HEK293 (cell line): Measurements from ENCODE around the gene PDE4D.

Experiments
- EGR2 ChIP-seq: fragments of 450-650 bp; formaldehyde crosslinking; IDR thresholded peaks from 2 replicates; pipeline ENCODE4 v1.5.1; 2016; ENCODE audit warnings: low read depth, missing biosample characterization, missing genetic modification characterization
- GLI4 ChIP-seq: fragments of 450-650 bp; formaldehyde crosslinking; IDR thresholded peaks from 2 replicates; pipeline ENCODE4 v1.5.1; 2016; ENCODE audit warnings: missing biosample characterization, missing genetic modification characterization
- HOXD13 ChIP-seq: sonication (generic); formaldehyde crosslinking; IDR thresholded peaks from 2 replicates; pipeline ENCODE4 v1.8.0; 2022; ENCODE audit warnings: missing genetic modification reagents, borderline replicate concordance
- KLF16 ChIP-seq: fragments of 450-650 bp; formaldehyde crosslinking; IDR thresholded peaks from 2 replicates; pipeline ENCODE4 v1.5.1; 2017; ENCODE audit warnings: missing biosample characterization, missing genetic modification characterization
- SCRT1 ChIP-seq: fragments of 450-650 bp; formaldehyde crosslinking; IDR thresholded peaks from 2 replicates; pipeline ENCODE4 v1.5.1; 2016; ENCODE audit warnings: missing biosample characterization, missing genetic modification characterization, borderline replicate concordance
- SP3 ChIP-seq: fragments of 450-650 bp; formaldehyde crosslinking; IDR thresholded peaks from 2 replicates; pipeline ENCODE4 v1.5.1; 2016; ENCODE audit warnings: missing biosample characterization, missing genetic modification characterization
- SP7 ChIP-seq: fragments of 450-650 bp; formaldehyde crosslinking; IDR thresholded peaks from 2 replicates; pipeline ENCODE4 v1.5.1; 2016; ENCODE audit warnings: missing biosample characterization, missing genetic modification characterization
- TCF7L2 ChIP-seq: IDR thresholded peaks from 2 replicates; pipeline ENCODE4 v1.6.1; 2011; ENCODE audit warnings: low read depth, mild to moderate bottlenecking, inconsistent platforms, low read length, moderate library complexity, borderline replicate concordance
- TRIM28 ChIP-seq: IDR thresholded peaks from 2 replicates; pipeline ENCODE4 v1.6.1; 2011; ENCODE audit warnings: low read length, control low read depth, borderline replicate concordance
- YY2 ChIP-seq: fragments of 450-650 bp; formaldehyde crosslinking; IDR thresholded peaks from 2 replicates; pipeline ENCODE4 v1.5.1; 2016; ENCODE audit warnings: missing biosample characterization, missing genetic modification characterization
- ZBTB21 ChIP-seq: fragments of 450-650 bp; formaldehyde crosslinking; IDR thresholded peaks from 2 replicates; pipeline ENCODE4 v1.5.1; 2017; ENCODE audit warnings: missing biosample characterization, missing genetic modification characterization
- ZNF112 ChIP-seq: fragments of 450-650 bp; formaldehyde crosslinking; IDR thresholded peaks from 2 replicates; pipeline ENCODE4 v1.5.0; 2017; ENCODE audit warnings: missing biosample characterization, missing genetic modification characterization
- ZNF174 ChIP-seq: fragments of 450-650 bp; formaldehyde crosslinking; IDR thresholded peaks from 2 replicates; pipeline ENCODE4 v1.5.0; 2017; ENCODE audit warnings: missing biosample characterization, mild to moderate bottlenecking, missing genetic modification characterization
- ZNF211 ChIP-seq: fragments of 450-650 bp; formaldehyde crosslinking; IDR thresholded peaks from 2 replicates; pipeline ENCODE4 v1.5.1; 2016; ENCODE audit warnings: low read depth, missing biosample characterization, missing genetic modification characterization
- ZNF510 ChIP-seq: fragments of 450-650 bp; formaldehyde crosslinking; IDR thresholded peaks from 2 replicates; pipeline ENCODE4 v1.5.1; 2018; ENCODE audit warnings: mild to moderate bottlenecking, missing genetic modification characterization, missing biosample characterization; ENCODE audit not compliant: insufficient replicate concordance
- ZNF549 ChIP-seq: fragments of 450-650 bp; IDR thresholded peaks from 2 replicates; pipeline ENCODE4 v1.5.1; 2018; ENCODE audit warnings: missing biosample characterization, missing genetic modification characterization, mild to moderate bottlenecking, inconsistent platforms, moderate library complexity
- ZNF621 ChIP-seq: fragments of 450-650 bp; formaldehyde crosslinking; IDR thresholded peaks from 2 replicates; pipeline ENCODE4 v1.5.1; 2017; ENCODE audit warnings: missing biosample characterization, missing genetic modification characterization
- ZNF701 ChIP-seq: fragments of 450-650 bp; formaldehyde crosslinking; IDR thresholded peaks from 2 replicates; pipeline ENCODE4 v1.5.1; 2016; ENCODE audit warnings: missing biosample characterization, missing genetic modification characterization
- ZNF707 ChIP-seq: fragments of 450-650 bp; formaldehyde crosslinking; IDR thresholded peaks from 2 replicates; pipeline ENCODE4 v1.5.1; 2016; ENCODE audit warnings: missing biosample characterization, missing genetic modification characterization
- ZNF76 ChIP-seq: fragments of 450-650 bp; formaldehyde crosslinking; IDR thresholded peaks from 2 replicates; pipeline ENCODE4; 2016; ENCODE audit warnings: low read depth, missing biosample characterization, missing genetic modification characterization, borderline replicate concordance
- ZNF830 ChIP-seq: fragments of 450-650 bp; IDR thresholded peaks from 2 replicates; pipeline ENCODE4 v1.5.0; 2018; ENCODE audit warnings: missing biosample characterization, missing genetic modification characterization, low read depth, mild to moderate bottlenecking, moderate library complexity
- ZNF843 ChIP-seq: fragments of 450-650 bp; formaldehyde crosslinking; IDR thresholded peaks from 2 replicates; pipeline ENCODE4 v1.5.1; 2016; ENCODE audit warnings: missing biosample characterization, missing genetic modification characterization
- ZXDB ChIP-seq: fragments of 450-650 bp; formaldehyde crosslinking; IDR thresholded peaks from 2 replicates; pipeline ENCODE4 v1.5.1; 2016; ENCODE audit warnings: missing biosample characterization, missing genetic modification characterization
- TF ChIP-seq, protein P1 (sequence below): fragments of 450-650 bp; formaldehyde crosslinking; IDR thresholded peaks from 2 replicates; pipeline ENCODE4 v1.5.0; 2017; ENCODE audit warnings: missing biosample characterization, missing genetic modification characterization, borderline replicate concordance
- TF ChIP-seq, protein P2 (sequence below): fragments of 450-650 bp; formaldehyde crosslinking; IDR thresholded peaks from 2 replicates; pipeline ENCODE4; 2016; ENCODE audit warnings: missing biosample characterization, missing genetic modification characterization
- TF ChIP-seq, protein P3 (sequence below): fragments of 450-650 bp; formaldehyde crosslinking; IDR thresholded peaks from 2 replicates; pipeline ENCODE4 v1.5.1; 2016; ENCODE audit warnings: missing biosample characterization, missing genetic modification characterization
- TF ChIP-seq, protein P4 (sequence below): fragments of 450-650 bp; formaldehyde crosslinking; IDR thresholded peaks from 2 replicates; pipeline ENCODE4 v1.5.1; 2017; ENCODE audit warnings: missing biosample characterization, missing genetic modification characterization
- TF ChIP-seq, protein P5 (sequence below): fragments of 450-650 bp; formaldehyde crosslinking; IDR thresholded peaks from 2 replicates; pipeline ENCODE4 v1.5.1; 2016; ENCODE audit warnings: missing biosample characterization, missing genetic modification characterization
- TF ChIP-seq, protein P6 (sequence below): fragments of 450-650 bp; formaldehyde crosslinking; IDR thresholded peaks from 2 replicates; pipeline ENCODE4 v1.5.1; 2016; ENCODE audit warnings: missing biosample characterization, missing genetic modification characterization
- TF ChIP-seq, protein P7 (sequence below): sonication (generic); formaldehyde crosslinking; IDR thresholded peaks from 2 replicates; pipeline ENCODE4 v1.8.1; 2022; ENCODE audit warnings: mild to moderate bottlenecking, moderate library complexity, missing genetic modification reagents
- TF ChIP-seq, protein P8 (sequence below): fragments of 450-650 bp; formaldehyde crosslinking; IDR thresholded peaks from 2 replicates; pipeline ENCODE4 v1.5.1; 2016; ENCODE audit warnings: missing biosample characterization, missing genetic modification characterization

PDE4D gene

DNA sequence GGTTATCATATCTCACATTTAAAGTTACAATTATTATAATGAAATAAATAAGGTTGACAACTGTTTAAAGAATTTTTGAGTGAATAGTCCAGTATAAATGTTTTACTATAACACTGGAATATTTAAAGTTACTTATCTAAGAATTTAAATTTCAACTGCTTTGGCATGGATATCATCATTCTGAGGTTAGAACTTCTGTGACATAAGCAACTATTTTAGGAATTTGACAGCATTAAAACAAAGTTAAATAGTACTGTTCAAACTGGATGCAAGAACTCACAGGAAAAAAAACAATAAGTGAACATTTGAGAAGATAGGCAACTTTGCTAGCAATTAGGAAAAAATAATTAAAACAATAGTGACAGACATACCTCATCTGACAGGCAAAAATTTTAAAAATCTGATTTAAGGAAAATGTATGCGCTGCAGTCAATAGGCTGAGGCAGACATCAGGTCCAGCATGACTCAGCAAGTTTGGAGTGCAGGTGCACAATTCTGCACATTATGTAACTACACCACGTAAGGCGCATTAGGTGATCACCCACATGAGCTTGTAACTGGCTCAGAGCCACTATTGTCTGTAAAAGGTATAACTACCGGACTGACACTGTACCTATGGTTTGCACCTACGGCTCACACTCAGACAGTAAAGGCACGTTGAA, 180.6 kb downstream of the PDE4D start (continued):
- TF ChIP-seq, protein P1, sequence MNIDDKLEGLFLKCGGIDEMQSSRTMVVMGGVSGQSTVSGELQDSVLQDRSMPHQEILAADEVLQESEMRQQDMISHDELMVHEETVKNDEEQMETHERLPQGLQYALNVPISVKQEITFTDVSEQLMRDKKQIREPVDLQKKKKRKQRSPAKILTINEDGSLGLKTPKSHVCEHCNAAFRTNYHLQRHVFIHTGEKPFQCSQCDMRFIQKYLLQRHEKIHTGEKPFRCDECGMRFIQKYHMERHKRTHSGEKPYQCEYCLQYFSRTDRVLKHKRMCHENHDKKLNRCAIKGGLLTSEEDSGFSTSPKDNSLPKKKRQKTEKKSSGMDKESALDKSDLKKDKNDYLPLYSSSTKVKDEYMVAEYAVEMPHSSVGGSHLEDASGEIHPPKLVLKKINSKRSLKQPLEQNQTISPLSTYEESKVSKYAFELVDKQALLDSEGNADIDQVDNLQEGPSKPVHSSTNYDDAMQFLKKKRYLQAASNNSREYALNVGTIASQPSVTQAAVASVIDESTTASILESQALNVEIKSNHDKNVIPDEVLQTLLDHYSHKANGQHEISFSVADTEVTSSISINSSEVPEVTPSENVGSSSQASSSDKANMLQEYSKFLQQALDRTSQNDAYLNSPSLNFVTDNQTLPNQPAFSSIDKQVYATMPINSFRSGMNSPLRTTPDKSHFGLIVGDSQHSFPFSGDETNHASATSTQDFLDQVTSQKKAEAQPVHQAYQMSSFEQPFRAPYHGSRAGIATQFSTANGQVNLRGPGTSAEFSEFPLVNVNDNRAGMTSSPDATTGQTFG (tag by site-specific recombination): no peak
- TF ChIP-seq TRIM28 (peak; percentile 97; the same call in 1 of the 2 replicates), ZNF174 (tag by site-specific recombination) (no peak), ZBTB21 (tag by site-specific recombination) (no peak), ZNF112 (tag by site-specific recombination) (0 out of 2 replicates have a peak, but pooled peaks have one; percentile 12), ZNF510 (tag by site-specific recombination) (peak; percentile 64), ZNF621 (no peak), ZNF76 (tag by site-specific recombination) (no peak), ZNF211 (tag by site-specific recombination) (no peak), ZNF843 (tag by site-specific recombination) (no peak), HOXD13 (CRISPR knock-in tag) (no peak), EGR2 (tag by site-specific recombination) (no peak), YY2 (tag by site-specific recombination) (no peak), ZNF549 (tag by site-specific recombination) (peak; percentile 82), ZNF830 (tag by site-specific recombination) (no peak), KLF16 (tag by site-specific recombination) (no peak), SCRT1 (no peak), ZNF707 (tag by site-specific recombination) (no peak), TCF7L2 (no peak), GLI4 (tag by site-specific recombination) (no peak), ZNF701 (tag by site-specific recombination) (no peak), SP7 (tag by site-specific recombination) (no peak), ZXDB (tag by site-specific recombination) (no peak), SP3 (tag by site-specific recombination) (no peak)
- TF ChIP-seq, protein P2, sequence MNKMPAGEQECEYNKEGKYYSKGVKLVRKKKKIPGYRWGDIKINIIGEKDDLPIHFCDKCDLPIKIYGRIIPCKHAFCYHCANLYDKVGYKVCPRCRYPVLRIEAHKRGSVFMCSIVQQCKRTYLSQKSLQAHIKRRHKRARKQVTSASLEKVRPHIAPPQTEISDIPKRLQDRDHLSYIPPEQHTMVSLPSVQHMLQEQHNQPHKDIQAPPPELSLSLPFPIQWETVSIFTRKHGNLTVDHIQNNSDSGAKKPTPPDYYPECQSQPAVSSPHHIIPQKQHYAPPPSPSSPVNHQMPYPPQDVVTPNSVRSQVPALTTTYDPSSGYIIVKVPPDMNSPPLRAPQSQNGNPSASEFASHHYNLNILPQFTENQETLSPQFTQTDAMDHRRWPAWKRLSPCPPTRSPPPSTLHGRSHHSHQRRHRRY (tag by site-specific recombination): no peak
- TF ChIP-seq, protein P3, sequence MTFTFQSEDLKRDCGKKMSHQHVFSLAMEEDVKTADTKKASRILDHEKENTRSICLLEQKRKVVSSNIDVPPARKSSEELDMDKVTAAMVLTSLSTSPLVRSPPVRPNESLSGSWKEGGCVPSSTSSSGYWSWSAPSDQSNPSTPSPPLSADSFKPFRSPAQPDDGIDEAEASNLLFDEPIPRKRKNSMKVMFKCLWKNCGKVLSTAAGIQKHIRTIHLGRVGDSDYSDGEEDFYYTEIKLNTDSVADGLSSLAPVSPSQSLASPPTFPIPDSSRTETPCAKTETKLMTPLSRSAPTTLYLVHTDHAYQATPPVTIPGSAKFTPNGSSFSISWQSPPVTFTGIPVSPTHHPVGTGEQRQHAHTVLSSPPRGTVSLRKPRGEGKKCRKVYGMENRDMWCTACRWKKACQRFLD (tag by site-specific recombination): no peak
- TF ChIP-seq, protein P4, sequence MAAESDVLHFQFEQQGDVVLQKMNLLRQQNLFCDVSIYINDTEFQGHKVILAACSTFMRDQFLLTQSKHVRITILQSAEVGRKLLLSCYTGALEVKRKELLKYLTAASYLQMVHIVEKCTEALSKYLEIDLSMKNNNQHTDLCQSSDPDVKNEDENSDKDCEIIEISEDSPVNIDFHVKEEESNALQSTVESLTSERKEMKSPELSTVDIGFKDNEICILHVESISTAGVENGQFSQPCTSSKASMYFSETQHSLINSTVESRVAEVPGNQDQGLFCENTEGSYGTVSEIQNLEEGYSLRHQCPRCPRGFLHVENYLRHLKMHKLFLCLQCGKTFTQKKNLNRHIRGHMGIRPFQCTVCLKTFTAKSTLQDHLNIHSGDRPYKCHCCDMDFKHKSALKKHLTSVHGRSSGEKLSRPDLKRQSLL (tag by site-specific recombination): no peak
- TF ChIP-seq, protein P5, sequence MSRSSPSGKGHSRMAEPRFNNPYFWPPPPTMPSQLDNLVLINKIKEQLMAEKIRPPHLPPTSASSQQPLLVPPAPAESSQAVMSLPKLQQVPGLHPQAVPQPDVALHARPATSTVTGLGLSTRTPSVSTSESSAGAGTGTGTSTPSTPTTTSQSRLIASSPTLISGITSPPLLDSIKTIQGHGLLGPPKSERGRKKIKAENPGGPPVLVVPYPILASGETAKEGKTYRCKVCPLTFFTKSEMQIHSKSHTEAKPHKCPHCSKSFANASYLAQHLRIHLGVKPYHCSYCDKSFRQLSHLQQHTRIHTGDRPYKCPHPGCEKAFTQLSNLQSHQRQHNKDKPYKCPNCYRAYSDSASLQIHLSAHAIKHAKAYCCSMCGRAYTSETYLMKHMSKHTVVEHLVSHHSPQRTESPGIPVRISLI (tag by site-specific recombination): no peak
- TF ChIP-seq, protein P6, sequence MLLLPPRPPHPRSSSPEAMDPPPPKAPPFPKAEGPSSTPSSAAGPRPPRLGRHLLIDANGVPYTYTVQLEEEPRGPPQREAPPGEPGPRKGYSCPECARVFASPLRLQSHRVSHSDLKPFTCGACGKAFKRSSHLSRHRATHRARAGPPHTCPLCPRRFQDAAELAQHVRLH (tag by site-specific recombination): 0 out of 2 replicates have a peak, but pooled peaks have one; percentile 25
- TF ChIP-seq, protein P7, sequence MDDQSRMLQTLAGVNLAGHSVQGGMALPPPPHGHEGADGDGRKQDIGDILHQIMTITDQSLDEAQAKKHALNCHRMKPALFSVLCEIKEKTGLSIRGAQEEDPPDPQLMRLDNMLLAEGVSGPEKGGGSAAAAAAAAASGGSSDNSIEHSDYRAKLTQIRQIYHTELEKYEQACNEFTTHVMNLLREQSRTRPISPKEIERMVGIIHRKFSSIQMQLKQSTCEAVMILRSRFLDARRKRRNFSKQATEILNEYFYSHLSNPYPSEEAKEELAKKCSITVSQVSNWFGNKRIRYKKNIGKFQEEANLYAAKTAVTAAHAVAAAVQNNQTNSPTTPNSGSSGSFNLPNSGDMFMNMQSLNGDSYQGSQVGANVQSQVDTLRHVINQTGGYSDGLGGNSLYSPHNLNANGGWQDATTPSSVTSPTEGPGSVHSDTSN (CRISPR knock-in tag): no peak
- TF ChIP-seq, protein P8, sequence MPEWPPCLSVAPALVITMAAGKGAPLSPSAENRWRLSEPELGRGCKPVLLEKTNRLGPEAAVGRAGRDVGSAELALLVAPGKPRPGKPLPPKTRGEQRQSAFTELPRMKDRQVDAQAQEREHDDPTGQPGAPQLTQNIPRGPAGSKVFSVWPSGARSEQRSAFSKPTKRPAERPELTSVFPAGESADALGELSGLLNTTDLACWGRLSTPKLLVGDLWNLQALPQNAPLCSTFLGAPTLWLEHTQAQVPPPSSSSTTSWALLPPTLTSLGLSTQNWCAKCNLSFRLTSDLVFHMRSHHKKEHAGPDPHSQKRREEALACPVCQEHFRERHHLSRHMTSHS (tag by site-specific recombination): no peak
